ENCODE results near the gene TAS2R20. TPM values are rescaled to one million over a fixed set of nuclear protein-coding genes. Genes with fewer than 3 reads are reported as not detected.

TAS2R20 gene
- total and polyA plus RNA-seq, 2 of the 13 experiments (the other 11 are each of a cell fraction or from before 2014, with no cell fraction given): 0.54 to 2.9 TPM

GRCh38 chr12:11015775-11016430 lies 17.8 kb upstream of the TAS2R20 start (continued):
- TF ChIP-seq ZNF761 (CRISPR knock-in tag; conservative IDR thresholded peaks at IDR 0.05) (no peak), ZNF501 (CRISPR knock-in tag; IDR thresholded peaks at IDR 0.05) (peak; percentile 35; the same call in 1 of the 2 replicates), ZHX1 (CRISPR knock-in tag; IDR thresholded peaks at IDR 0.05; ENCODE audit: low read depth) (no peak), ZNF766 (CRISPR knock-in tag; IDR thresholded peaks at IDR 0.05; ENCODE audit: borderline replicate concordance) (no peak), TOPORS (CRISPR knock-in tag; IDR thresholded peaks at IDR 0.05) (no peak), KLF6 (CRISPR knock-in tag; IDR thresholded peaks at IDR 0.05) (no peak), ZNF607 (CRISPR knock-in tag; IDR thresholded peaks at IDR 0.05; ENCODE audit: borderline replicate concordance) (peak; percentile 74; the same call in 1 of the 2 replicates), MTF2 (CRISPR knock-in tag; IDR thresholded peaks at IDR 0.05; ENCODE audit: borderline replicate concordance) (no peak), U2AF2 (IDR thresholded peaks at IDR 0.05; ENCODE audit: low read depth, low read length) (no peak), ZKSCAN8 (CRISPR knock-in tag; IDR thresholded peaks at IDR 0.05; ENCODE audit: borderline replicate concordance) (0 out of 2 replicates have a peak, but pooled peaks have one; percentile 16), USF2 (IDR thresholded peaks at IDR 0.05; ENCODE audit: low read depth, low read length) (no peak), USF2 (CRISPR knock-in tag; IDR thresholded peaks at IDR 0.05; ENCODE audit: borderline replicate concordance) (no peak), UBTF (CRISPR knock-in tag; IDR thresholded peaks at IDR 0.05) (no peak), RCOR2 (CRISPR knock-in tag; IDR thresholded peaks at IDR 0.05) (no peak), SOX6 (IDR thresholded peaks at IDR 0.05) (no peak), SOX6 (CRISPR knock-in tag; IDR thresholded peaks at IDR 0.05) (peak; percentile 95), ELF1 (CRISPR knock-in tag; IDR thresholded peaks at IDR 0.05) (0 out of 2 replicates have a peak, but pooled peaks have one; percentile 24), ZFP82 (CRISPR knock-in tag; IDR thresholded peaks at IDR 0.05; ENCODE audit: borderline replicate concordance) (no peak), PATZ1 (CRISPR knock-in tag; IDR thresholded peaks at IDR 0.05) (peak; percentile 53; the same call in 1 of the 2 replicates), ZNF234 (CRISPR knock-in tag; conservative IDR thresholded peaks at IDR 0.05) (no peak)

All from HepG2 (cell line).